Measurements from ENCODE around the gene FBXO21. TPM values are rescaled to one million over a fixed set of nuclear protein-coding genes. Genes with fewer than 3 reads are reported as not detected.
A peak's percentile ranks its signal among the peaks of the same experiment; 100 is the strongest.

Gene FBXO21
- total and polyA plus RNA-seq, 2 of the 13 experiments (the other 11 are each of a cell fraction or from before 2014, with no cell fraction given), result 15.6 to 32.5 TPM

DNA sequence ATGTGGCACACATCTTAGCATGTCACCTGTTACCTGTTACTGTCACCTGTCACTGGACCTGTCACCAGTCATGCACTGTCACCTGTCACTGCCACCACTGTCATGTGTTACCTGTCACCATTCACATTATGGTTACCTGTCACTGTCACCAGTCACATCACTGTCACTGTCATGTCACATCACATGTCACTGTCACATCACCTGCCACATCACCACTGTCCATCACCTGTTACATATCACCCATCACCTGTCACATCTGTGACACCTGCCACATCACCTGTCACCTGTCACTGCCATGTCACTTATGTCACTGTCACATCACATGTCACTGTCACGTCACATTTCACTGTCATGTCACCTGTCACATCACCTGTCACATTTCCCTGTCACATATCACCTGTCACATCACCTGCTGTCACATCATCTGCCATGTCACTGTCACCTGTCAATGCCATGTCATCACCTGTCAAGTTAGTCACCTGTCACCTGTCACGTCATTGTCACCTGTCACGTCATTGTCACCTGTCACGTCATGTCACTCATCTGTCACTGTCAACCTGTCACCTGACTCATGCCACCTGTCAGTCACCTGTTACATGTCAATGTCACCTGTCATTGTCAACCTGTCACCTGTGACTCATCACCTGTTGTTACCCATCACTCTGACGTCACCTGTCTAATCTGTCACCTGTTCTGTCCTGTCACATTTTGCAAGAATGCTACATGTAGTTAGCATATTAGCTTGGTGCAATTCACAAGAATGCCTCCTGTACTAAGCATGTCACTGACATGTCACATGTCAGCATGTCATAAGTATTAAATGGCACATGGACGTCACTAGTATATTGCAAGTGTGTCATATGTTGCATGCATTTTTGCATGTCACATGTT, 62.1 kb downstream of the FBXO21 start:
- WGBS (ENCODE audit: low lambda C conversion rate), result 90% methylated on average over 6 of the region's 6 CpGs
- H3K4me1 ChIP-seq (ENCODE audit: insufficient read depth, low read length), result peaks cover 36% of the 10 kb centered on the region
- no peak overlapping the region for H3K4me2 ChIP-seq (ENCODE audit: low read depth, low read length)
- POLR2A ChIA-PET, result no interaction called here
- peaks cover 19% of the 10 kb centered on the region for H3K9me3 ChIP-seq (ENCODE audit: low read length)
- no peak overlapping the region for H3K9ac ChIP-seq (ENCODE audit: insufficient read depth, low read depth, low read length)
- no peak for FAIRE-seq
- H3K79me2 ChIP-seq (ENCODE audit: insufficient read depth, low read length), result no peaks in the 10 kb centered on the region
- H3K27ac ChIP-seq (ENCODE audit: extremely low read length, insufficient read depth, low read length), result no peak overlapping the region
- no peak for ATAC-seq
- no peak overlapping the region for H2AFZ ChIP-seq (ENCODE audit: low read length)
- intact Hi-C loops (cut with micrococcal nuclease; ENCODE audit: unreplicated experiment) (no loop called here), in situ Hi-C loops (cut with HindIII; ENCODE audit: extremely low pct_ligation_motif_present, low pct_unique_long_range_greater_than_20kb) (no loop called here)
- CTCF ChIA-PET (ENCODE audit: low intra/inter-chr PET ratio, low total read pairs), result no interaction called here
- no TSS peak for BruUV-seq (replicated peaks)
- no peak overlapping the region for H3K4me3 ChIP-seq (replicated peaks in 1 of 3; ENCODE audit: insufficient read depth in 1 of 3, low read depth in 2 of 3, low read length in 3 of 3)
- H3K27me3 ChIP-seq (ENCODE audit: control insufficient read depth in 1 of 2, insufficient read depth in 2 of 2, low read length in 2 of 2), result no peaks in the 10 kb centered on the region
- DNase-seq (ENCODE audit: low spot score), result no peak
- H4K20me1 ChIP-seq (ENCODE audit: insufficient read depth, low read length), result no peaks in the 10 kb centered on the region
- TF ChIP-seq, protein P1, sequence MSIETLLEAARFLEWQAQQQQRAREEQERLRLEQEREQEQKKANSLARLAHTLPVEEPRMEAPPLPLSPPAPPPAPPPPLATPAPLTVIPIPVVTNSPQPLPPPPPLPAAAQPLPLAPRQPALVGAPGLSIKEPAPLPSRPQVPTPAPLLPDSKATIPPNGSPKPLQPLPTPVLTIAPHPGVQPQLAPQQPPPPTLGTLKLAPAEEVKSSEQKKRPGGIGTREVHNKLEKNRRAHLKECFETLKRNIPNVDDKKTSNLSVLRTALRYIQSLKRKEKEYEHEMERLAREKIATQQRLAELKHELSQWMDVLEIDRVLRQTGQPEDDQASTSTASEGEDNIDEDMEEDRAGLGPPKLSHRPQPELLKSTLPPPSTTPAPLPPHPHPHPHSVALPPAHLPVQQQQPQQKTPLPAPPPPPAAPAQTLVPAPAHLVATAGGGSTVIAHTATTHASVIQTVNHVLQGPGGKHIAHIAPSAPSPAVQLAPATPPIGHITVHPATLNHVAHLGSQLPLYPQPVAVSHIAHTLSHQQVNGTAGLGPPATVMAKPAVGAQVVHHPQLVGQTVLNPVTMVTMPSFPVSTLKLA (IDR thresholded peaks at IDR 0.05), result peak; percentile 98
- TF ChIP-seq NR1H2 (CRISPR knock-in tag; IDR thresholded peaks at IDR 0.05; ENCODE audit: borderline replicate concordance, low read depth) (0 out of 2 replicates have a peak, but pooled peaks have one; percentile 34), SOX5 (CRISPR knock-in tag; IDR thresholded peaks at IDR 0.05; ENCODE audit: borderline replicate concordance) (no peak), ATF7 (IDR thresholded peaks at IDR 0.05) (peak; percentile 81), ATF7 (CRISPR knock-in tag; IDR thresholded peaks at IDR 0.05) (no peak), CREB1 (IDR thresholded peaks at IDR 0.05) (peak; percentile 94), CREB1 (CRISPR knock-in tag; IDR thresholded peaks at IDR 0.05) (no peak)
- no peaks in the 10 kb centered on the region for H3K36me3 ChIP-seq (replicated peaks in 1 of 2; ENCODE audit: control insufficient read depth in 1 of 2, insufficient read depth in 2 of 2, low read length in 2 of 2)

DNA sequence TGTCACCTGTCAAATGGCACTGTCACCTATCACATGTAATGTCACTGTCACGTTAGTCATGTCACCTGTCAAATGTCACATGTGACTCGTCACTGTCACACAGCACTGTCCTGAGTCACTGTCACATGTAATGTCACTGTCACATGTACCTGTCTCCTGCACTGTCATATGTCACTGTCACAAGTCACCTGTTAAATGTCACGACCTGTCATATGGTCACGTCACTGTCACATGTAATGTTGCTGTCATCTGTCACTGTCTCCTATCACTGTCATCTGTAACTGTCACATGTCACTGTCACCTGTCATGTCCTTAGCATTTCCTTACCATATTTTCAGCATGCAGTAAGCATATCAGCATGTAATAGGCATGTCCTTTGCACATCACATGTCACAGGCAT, 63.9 kb downstream of the FBXO21 start:
- BruUV-seq (replicated peaks), result no TSS peak
- TF ChIP-seq GTF2F1 (IDR thresholded peaks at IDR 0.05; ENCODE audit: low read length) (no peak), ZFYVE20 (CRISPR knock-in tag; IDR thresholded peaks at IDR 0.05; ENCODE audit: borderline replicate concordance, low read depth) (no peak), NFE2L2 (IDR thresholded peaks at IDR 0.05; ENCODE audit: low read length) (no peak), SRSF1 (optimal IDR thresholded peaks at IDR 0.05; ENCODE audit: low read depth, low read length) (no peak), ZNF207 (IDR thresholded peaks at IDR 0.05; ENCODE audit: borderline replicate concordance) (no peak), PHF21A (CRISPR knock-in tag; IDR thresholded peaks at IDR 0.05) (no peak)
- TF ChIP-seq, protein P2, sequence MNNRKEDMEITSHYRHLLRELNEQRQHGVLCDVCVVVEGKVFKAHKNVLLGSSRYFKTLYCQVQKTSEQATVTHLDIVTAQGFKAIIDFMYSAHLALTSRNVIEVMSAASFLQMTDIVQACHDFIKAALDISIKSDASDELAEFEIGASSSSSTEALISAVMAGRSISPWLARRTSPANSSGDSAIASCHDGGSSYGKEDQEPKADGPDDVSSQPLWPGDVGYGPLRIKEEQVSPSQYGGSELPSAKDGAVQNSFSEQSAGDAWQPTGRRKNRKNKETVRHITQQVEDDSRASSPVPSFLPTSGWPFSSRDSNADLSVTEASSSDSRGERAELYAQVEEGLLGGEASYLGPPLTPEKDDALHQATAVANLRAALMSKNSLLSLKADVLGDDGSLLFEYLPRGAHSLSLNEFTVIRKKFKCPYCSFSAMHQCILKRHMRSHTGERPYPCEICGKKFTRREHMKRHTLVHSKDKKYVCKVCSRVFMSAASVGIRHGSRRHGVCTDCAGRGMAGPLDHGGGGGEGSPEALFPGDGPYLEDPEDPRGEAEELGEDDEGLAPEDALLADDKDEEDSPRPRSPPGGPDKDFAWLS (CRISPR knock-in tag; IDR thresholded peaks at IDR 0.05; ENCODE audit: borderline replicate concordance), result no peak

More for the DNA sequence above, 63.9 kb downstream of the FBXO21 start:
- no peak for ATAC-seq
- FAIRE-seq, result no peak
- Histone ChIP-seq H3K36me3 (replicated peaks in 1 of 2; ENCODE audit: control insufficient read depth in 1 of 2, insufficient read depth in 2 of 2, low read length in 2 of 2) (no peaks in the 10 kb centered on the region), H2AFZ (ENCODE audit: low read length) (no peak overlapping the region), H3K4me1 (ENCODE audit: insufficient read depth, low read length) (peaks cover 40% of the 10 kb centered on the region), H3K27ac (ENCODE audit: extremely low read length, insufficient read depth, low read length) (no peak overlapping the region), H3K4me3 (replicated peaks in 1 of 3; ENCODE audit: insufficient read depth in 1 of 3, low read depth in 2 of 3, low read length in 3 of 3) (no peak overlapping the region), H3K79me2 (ENCODE audit: insufficient read depth, low read length) (no peaks in the 10 kb centered on the region), H3K4me2 (ENCODE audit: low read depth, low read length) (no peak overlapping the region), H3K27me3 (ENCODE audit: control insufficient read depth in 1 of 2, insufficient read depth in 2 of 2, low read length in 2 of 2) (no peaks in the 10 kb centered on the region), H3K9me3 (ENCODE audit: low read length) (peaks cover 19% of the 10 kb centered on the region), H3K9ac (ENCODE audit: insufficient read depth, low read depth, low read length) (no peak overlapping the region), H4K20me1 (ENCODE audit: insufficient read depth, low read length) (no peaks in the 10 kb centered on the region)
- in situ Hi-C loops (cut with HindIII; ENCODE audit: extremely low pct_ligation_motif_present, low pct_unique_long_range_greater_than_20kb) (no loop called here), intact Hi-C loops (cut with micrococcal nuclease; ENCODE audit: unreplicated experiment) (no loop called here)
- no peak for DNase-seq (ENCODE audit: low spot score)
- POLR2A ChIA-PET, result no interaction called here
- CTCF ChIA-PET (ENCODE audit: low intra/inter-chr PET ratio, low total read pairs), result no interaction called here
- 82% methylated on average over 4 of the region's 4 CpGs for WGBS (ENCODE audit: low lambda C conversion rate)

Measured in HepG2 (cell line).